HG02981 (cell line): ENCODE data around the gene GAP43.

Experiments
- ATAC-seq: cut with Tn5 transposase; IDR thresholded peaks from one replicate; pipeline ENCODE4 v1.9.1; 2021; ENCODE audit warnings: mild to moderate bottlenecking, moderate library complexity; ENCODE audit not compliant: unreplicated experiment

The GAP43 gene

GRCh38 chr3:115660646-115661337 lies 37.5 kb downstream of the GAP43 start:
- no peak for ATAC-seq

- ATAC-seq: no peak
Observed at GRCh38 chr3:115662356-115662755, 39.0 kb downstream of the GAP43 start.

GRCh38 chr3:115663414-115663813 lies 40.1 kb downstream of the GAP43 start:
- no peak for ATAC-seq

- ATAC-seq: no peak
Observed at GRCh38 chr3:115666081-115666480, 42.8 kb downstream of the GAP43 start.

- ATAC-seq: peak; percentile 58
Observed at GRCh38 chr3:115666920-115667737, 43.8 kb downstream of the GAP43 start.

- ATAC-seq: no peak
Observed at GRCh38 chr3:115667738-115668065, 44.4 kb downstream of the GAP43 start.

- no peak for ATAC-seq
Observed at GRCh38 chr3:115670911-115671310, 47.6 kb downstream of the GAP43 start.

GRCh38 chr3:115671761-115672455 lies 48.6 kb downstream of the GAP43 start:
- ATAC-seq: no peak

- no peak for ATAC-seq
Observed at GRCh38 chr3:115673881-115674280, 50.6 kb downstream of the GAP43 start.

- no peak for ATAC-seq
Observed at GRCh38 chr3:115676336-115676735, 53.0 kb downstream of the GAP43 start.

- ATAC-seq: no peak
Observed at GRCh38 chr3:115680803-115681345, 57.6 kb downstream of the GAP43 start.

GRCh38 chr3:115681736-115682135 lies 58.4 kb downstream of the GAP43 start:
- ATAC-seq: no peak

- ATAC-seq: no peak
Observed at GRCh38 chr3:115683305-115683704, 60.0 kb downstream of the GAP43 start.

GRCh38 chr3:115683773-115684172 lies 60.5 kb downstream of the GAP43 start:
- ATAC-seq: no peak

- peak; percentile 66 for ATAC-seq
Observed at GRCh38 chr3:115685097-115685496, 61.8 kb downstream of the GAP43 start.

GRCh38 chr3:115687721-115688120 lies 64.4 kb downstream of the GAP43 start:
- ATAC-seq: no peak

GRCh38 chr3:115688418-115688817 lies 65.1 kb downstream of the GAP43 start:
- ATAC-seq: no peak

GRCh38 chr3:115689928-115690327 lies 66.6 kb downstream of the GAP43 start:
- no peak for ATAC-seq

GRCh38 chr3:115691964-115692363 lies 68.7 kb downstream of the GAP43 start:
- ATAC-seq: no peak

GRCh38 chr3:115692887-115693524 lies 69.7 kb downstream of the GAP43 start:
- peak; percentile 93 for ATAC-seq

GRCh38 chr3:115693868-115694267 lies 70.6 kb downstream of the GAP43 start:
- ATAC-seq: no peak
